SK-N-MC (cell line): Measurements from ENCODE around the gene TBCEL.

Source experiments
- EZH2 ChIP-seq: fragments of 200-600 bp; sonication (generic); IDR thresholded peaks from one replicate; pipeline ENCODE4 v1.6.1; 2017; ENCODE audit warnings: antibody characterized with exemption
- FOXP2 ChIP-seq: optimal IDR thresholded peaks from 2 replicates; pipeline ENCODE3; 2011; ENCODE audit warnings: mild to moderate bottlenecking, moderate library complexity; ENCODE audit not compliant: insufficient read depth; ENCODE audit errors: extremely low read length, control extremely low read depth
- POLR2AphosphoS5 ChIP-seq: IDR thresholded peaks from 2 replicates; pipeline ENCODE4 v1.6.1; 2012; ENCODE audit warnings: mild to moderate bottlenecking, low read depth, low read length, borderline replicate concordance

DNA sequence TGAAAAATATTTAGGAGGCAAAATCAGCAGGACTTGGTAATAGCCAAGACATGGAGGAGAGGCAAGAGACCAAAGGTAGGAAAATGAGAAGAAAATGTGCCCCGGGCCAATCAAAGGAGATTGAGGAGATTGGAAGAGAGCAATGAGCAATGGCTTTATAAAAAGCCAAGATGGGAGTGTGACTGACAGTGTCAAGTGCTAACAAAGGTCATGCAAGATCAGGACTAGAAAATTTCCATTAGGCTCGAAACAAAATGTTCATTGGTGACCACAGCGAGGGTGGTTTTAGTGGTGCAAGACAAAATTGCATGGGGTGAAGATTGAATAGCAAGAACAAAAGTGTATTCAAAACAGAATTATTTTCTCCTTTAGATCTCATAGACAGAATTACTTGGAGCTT, 45.2 kb upstream of the TBCEL start:
- TF ChIP-seq FOXP2 (no peak), POLR2AphosphoS5 (no peak), EZH2 (no peak)
